Frontal cortex (tissue), 4 donors: ENCODE measurements around the gene AHNAK2. TPM values are rescaled to one million over a fixed set of nuclear protein-coding genes. Genes with fewer than 3 reads are reported as not detected.
"Not testable (repeated sequence)": the region's sequence is repeated elsewhere in the genome, so short reads cannot be mapped to it uniquely, and the experiment has no call there.

Experiments used
- DNase-seq, 2 donors: peaks; one replicate each; pipeline ENCODE4 v3.0.0; 2012; ENCODE audit warnings: low spot score in 2 of 2
- FAIRE-seq: peaks from 2 replicates; lab custom pipeline; 2012; peaks lifted over from hg19 to GRCh38; lab: Jason Lieb, UNC
- total RNA-seq: library from RNA; depleted of rRNA; stranded (reverse); fragments of >200 nt; gene quantifications from one replicate; pipeline ENCODE4 v1.2.3, GENCODE V29; 2014
- donor health status: control.
- donor health status: control.
- donor health status: control.

AHNAK2 gene
- total RNA-seq, 1 donor from 2014 or later, result 20.0 TPM

DNA sequence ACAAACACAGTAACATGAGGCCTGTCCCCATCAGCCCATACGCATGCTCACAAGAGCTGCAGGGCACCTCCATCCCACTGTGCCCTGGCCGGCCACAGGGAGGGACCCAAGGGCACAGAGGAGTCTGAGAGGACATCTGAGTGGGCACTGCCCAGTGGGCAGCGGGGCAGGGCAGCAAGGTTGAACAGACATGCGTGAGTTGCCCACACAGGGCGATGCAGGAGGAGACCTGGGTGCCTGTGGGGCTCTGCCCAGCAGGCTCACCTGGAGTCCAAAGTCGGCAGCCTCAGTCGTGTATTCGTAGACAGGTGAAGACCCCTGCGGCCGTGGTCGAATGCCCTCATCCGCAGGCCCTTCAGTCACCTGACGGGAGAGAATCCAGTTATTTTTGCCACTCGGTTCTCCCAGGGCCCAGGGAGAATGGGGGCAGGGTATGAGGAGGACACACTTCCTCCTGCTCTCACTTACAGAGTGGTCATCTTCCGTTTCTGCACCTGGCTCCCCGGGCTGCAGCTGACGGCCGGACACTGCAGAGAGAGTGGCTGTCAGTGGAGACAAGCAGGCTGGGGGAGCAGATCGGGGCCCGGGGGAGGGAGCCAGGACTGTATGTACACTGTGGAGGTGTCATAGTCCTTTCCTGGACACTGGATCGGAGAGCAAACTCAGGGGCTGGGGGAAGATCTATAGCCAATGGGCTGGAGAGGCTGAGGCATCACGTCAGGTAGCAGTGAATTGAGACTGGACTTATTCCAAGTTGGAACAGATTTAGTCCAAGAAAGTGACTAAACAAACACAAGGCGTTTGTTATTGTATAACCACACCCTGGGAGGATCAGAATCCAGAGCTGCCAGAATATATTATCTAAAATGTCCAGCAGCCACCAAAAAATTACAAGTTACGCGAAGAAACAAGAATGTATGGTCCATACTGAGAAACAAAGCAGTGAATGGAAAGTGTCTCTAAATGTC lies 20.7 kb downstream of the AHNAK2 start:
- DNase-seq, result no peak
- no peak for FAIRE-seq

DNA sequence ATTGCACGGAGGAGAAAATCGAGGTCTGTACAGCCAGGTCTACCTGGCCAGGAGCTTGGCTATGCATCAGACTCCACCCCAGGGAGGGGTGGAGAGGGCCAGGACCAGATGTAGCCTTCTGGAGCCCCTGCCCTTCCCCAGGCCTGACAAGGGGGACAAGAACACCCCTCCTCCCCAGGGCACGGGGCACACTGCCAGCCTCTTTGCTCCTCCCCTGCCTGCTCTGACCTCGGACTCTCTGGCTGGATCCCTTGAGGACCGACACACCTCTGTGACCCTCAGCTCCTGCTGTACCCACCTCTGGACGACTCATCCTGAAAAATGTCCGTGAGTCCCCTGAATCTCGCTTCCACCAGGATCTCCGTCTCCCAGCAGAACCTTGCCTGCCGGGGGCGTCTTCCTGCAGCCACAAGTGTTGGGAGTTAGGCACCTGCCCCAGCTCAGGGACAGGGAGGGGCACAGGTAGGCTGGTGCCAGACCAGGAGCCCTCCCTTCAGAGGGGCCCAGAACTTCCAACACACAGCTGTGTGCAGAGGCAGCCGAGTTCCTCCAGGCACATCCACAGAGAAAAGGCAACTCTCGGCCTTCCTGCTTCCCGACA lies 21.8 kb downstream of the AHNAK2 start:
- FAIRE-seq, result no peak

DNA sequence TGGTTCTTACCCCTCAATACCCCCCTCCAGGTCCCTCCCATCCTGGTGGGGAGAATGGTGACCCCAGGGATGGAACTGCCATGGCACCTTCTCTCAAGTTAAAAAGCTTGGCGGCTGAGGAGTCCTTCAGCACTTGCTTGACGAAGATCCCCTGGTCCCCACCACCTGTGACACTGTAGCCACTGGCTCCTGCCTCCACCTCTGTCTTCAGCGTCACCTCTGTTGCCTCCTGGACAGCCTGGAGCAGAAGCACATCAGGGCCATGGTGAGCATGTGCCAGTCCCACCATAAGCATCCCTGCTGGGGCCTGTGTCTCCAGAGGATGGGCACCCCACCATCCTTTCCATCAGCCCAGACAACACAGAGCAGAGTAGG lies 22.8 kb downstream of the AHNAK2 start:
- FAIRE-seq, result no peak
- no peak for DNase-seq

More for the DNA sequence above, 21.8 kb downstream of the AHNAK2 start:
- no peak for DNase-seq

DNA sequence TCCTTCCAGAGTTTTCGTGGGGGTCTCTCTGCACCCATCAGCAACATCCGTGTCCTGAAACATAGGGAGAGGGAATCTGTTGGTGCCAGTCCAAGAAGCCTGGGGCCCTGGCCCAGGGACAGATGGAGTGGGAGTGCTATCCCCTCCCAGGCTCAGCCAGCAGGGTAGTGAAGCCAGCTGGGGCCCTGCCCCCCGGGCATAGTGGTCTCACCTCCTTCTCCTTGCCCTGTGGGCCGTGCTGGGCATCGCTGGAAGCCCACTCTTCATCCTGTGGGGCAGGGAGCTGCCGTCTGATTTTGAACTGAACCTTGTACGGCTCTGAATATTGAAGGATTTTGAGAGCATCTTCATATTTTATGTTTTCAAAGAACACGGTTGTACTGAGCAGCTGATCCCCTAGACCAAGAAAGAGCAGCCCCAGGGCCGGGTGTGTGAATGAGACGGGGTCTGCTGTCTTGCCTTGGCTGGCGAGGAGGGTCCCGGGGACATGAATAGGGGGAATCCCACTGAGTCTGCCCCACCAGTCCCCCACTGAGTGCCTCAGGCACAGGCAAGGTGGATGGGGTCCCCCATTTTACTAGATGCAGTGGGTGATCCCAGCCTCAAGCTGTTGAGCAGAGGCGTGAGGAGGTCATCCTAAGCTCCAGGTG lies 23.3 kb downstream of the AHNAK2 start:
- DNase-seq (no peak), FAIRE-seq (no peak)

DNA sequence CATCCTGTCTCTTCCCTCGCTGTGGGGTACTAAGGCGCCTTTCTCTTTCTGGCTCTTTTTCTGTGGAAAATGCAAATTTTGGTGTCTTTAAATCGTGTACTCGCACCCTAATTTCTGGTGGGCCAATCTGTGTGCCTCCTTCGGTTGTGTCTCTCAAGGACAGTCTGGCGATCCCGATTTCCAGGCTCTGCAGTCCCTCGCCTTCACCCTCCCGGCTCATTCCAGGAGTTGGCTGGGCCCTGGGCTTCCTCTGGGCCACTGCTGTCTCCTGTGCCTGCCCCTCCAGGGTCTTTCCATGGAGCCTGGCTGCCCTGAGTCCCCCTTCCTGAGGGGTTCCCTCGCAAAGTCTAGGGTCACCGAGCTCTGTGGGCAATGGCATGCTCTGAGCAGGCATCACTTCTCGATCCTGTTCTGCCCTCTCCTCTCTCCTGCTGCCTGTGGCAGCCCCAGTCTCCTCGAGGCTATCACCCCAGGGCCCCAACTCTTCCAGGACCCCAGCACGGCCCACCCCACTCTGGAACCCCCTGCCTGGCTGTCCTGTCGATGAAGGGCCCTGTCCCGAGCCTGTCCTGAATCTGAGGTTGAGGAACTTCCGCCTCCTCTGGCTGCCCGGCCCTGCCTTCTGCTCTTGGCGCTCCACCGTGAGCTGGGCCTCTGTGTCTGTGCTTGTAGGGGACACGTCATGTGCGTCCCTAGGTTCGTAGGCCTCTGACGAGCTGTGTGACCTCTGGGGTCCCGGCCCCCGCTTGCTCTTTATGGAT lies 24.1 kb downstream of the AHNAK2 start:
- FAIRE-seq, result no peak
- no peak for DNase-seq

DNA sequence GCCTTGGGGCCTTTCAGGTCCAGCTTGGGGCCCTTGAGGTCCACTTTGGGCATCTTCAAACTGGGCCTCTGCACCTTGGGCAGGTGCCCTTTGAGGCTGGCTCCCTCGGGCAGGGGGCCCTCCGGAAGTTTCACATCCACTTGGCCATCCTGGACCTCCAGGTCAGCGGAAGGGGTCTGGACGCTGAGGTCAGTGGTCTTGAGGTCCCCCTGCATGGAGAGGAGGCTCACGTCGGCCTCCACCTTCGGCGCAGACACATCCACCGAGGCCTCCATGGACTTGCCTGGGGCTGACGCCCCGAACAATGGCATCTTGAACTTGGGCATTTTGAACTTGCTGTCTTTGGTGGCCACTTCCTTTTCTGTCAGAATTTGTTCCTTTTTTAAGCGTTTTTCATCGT lies 25.1 kb downstream of the AHNAK2 start:
- FAIRE-seq (no peak), DNase-seq (no peak)

DNA sequence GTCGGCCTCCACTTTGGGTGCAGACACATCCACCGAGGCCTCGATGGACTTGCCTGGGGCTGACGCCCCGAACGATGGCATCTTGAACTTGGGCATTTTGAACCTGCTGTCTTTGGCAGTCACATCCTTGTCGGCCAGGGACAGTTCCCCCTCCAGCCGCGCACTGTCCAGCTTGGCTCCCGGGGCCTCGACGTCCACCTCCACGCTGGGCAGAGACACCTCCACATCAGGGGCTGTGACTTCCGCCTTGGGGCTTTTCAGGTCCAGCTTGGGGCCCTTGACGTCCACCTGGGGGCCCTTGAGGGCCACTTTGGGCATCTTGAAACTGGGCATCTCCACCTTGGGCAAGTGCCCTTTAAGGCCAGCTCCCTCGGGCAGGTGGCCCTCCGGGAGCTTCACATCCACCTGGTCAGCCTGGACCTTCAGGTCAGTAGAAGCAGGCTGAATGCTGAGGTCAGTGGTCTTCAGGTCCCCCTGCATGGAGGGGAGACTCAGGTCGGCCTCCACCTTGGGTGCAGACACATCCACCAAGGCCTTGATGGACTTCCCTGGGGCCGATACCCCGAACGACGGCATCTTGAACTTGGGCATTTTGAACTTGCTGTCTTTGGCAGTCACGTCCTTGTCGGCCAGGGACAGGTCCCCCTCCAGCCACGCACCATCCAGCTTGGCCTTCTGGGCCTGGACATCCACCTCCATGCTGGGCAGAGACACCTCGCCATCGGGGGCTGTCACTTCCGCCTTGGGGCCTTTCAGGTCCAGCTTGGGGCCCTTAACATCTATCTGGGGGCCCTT lies 26.1 kb downstream of the AHNAK2 start:
- not testable (repeated sequence) for FAIRE-seq, DNase-seq

DNA sequence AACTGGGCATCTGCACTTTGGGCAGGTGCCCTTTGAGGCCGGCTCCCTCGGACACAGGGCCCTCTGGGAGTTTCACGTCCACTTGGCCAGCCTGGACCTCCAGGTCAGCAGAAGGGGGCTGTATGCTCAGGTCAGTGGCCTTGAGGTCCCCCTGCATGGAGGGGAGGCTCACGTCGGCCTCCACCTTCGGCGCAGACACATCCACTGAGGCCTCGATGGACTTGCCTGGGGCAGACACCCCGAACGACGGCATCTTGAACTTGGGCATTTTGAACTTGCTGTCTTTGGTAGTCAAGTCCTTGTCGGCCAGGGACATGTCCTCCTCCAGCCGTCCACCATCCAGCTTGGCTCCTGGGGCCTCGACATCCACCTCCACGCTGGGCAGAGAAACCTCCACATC lies 27.5 kb downstream of the AHNAK2 start:
- not testable (repeated sequence) for FAIRE-seq, DNase-seq

DNA sequence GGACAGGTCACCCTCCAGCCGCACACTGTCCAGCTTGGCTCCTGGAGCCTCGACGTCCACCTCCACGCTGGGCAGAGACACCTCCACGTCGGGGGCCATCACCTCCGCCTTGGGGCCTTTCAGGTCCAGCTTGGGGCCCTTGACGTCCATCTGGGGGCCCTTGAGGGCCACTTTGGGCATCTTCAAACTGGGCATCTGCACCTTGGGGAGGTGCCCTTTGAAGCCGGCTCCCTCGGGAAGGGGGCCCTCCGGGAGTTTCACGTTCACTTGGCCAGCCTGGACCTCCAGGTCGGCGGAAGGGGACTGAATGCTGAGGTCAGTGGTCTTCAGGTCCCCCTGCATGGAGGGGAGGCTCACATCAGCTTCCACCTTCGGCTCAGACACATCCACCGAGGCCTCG lies 28.2 kb downstream of the AHNAK2 start:
- FAIRE-seq (no peak), DNase-seq (no peak)

DNA sequence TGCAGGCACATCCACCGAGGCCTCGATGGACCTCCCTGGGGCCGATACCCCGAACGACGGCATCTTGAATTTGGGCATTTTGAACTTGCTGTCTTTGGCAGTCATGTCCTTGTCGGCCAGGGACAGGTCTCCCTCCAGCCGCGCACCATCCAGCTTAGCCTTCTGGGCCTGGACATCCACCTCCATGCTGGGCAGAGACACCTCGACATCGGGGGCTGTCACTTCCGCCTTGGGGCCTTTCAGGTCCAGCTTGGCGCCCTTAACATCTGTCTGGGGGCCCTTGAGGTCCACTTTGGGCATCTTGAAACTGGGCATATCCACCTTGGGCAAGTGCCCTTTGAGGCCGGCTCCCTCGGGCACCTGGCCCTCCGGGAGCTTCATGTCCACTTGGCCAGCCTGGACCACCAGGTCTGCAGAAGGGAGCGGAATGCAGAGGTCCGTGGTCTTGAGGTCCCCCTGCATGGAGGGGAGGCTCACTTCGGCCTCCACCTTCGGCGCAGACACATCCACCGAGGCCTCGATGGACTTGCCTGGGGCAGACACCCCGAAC lies 28.7 kb downstream of the AHNAK2 start:
- not testable (repeated sequence) for DNase-seq, FAIRE-seq

DNA sequence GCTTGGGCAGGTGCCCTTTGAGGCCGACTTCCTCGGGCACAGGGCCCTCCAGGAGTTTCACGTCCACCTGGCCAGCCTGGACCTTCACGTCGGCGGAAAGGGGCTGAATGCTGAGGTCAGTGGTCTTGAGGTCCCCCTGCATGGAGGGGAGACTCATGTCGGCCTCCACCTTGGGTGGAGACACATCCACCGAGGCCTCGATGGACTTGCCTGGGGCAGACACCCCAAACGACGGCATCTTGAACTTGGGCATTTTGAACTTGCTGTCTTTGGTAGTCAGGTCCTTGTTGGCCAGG lies 29.5 kb downstream of the AHNAK2 start:
- DNase-seq, result no peak
- FAIRE-seq, result no peak

DNA sequence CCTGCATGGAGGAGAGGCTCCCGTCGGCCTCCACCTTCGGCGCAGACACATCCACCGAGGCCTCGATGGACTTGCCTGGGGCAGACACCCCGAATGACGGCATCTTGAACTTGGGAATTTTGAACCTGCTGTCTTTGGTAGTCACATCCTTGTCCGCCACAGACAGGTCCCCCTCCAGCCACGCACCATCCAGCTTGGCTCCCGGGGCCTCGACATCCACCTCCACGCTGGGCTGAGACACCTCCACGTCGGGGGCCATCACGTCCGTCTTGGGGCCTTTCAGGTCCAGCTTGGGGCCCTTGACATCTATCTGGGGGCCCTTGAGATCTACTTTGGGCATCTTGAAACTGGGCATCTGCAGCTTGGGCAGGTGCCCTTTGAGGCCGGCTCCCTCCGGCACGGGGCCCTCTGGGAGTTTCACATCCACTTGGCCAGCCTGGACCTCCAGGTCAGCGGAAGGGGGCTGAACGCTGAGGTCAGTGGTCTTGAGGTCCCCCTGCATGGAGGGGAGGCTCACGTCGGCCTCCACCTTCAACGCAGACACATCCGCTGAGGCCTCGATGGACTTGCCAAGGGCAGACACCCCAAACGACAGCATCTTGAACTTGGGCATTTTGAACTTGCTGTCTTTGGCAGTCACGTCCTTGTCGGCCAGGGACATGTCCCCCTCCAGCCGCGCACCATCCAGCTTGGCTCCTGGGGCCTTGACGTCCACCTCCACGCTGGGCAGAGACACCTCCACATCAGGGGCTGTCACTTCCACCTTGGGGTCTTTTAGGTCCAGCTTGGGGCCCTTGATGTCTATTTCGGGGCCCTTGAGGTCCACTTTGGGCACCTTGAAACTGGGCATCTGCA lies 30.1 kb downstream of the AHNAK2 start:
- not testable (repeated sequence) for DNase-seq, FAIRE-seq

DNA sequence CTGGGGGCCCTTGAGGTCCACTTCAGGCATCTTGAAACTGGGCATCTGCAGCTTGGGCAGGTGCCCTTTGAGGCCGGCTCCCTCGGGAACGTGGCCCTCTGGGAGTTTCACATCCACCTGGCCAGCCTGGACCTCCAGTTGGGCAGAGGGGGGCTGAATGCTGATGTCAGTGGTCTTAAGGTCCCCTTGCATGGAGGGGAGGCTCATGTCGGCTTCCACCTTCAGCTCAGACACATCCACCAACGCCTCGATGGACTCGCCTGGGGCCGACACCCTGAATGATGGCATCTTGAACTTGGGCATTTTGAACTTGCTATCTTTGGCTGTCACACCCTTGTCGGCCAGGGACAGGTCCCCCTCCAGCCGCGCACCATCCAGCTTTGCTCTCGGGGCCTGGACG lies 31.0 kb downstream of the AHNAK2 start:
- not testable (repeated sequence) for DNase-seq, FAIRE-seq

DNA sequence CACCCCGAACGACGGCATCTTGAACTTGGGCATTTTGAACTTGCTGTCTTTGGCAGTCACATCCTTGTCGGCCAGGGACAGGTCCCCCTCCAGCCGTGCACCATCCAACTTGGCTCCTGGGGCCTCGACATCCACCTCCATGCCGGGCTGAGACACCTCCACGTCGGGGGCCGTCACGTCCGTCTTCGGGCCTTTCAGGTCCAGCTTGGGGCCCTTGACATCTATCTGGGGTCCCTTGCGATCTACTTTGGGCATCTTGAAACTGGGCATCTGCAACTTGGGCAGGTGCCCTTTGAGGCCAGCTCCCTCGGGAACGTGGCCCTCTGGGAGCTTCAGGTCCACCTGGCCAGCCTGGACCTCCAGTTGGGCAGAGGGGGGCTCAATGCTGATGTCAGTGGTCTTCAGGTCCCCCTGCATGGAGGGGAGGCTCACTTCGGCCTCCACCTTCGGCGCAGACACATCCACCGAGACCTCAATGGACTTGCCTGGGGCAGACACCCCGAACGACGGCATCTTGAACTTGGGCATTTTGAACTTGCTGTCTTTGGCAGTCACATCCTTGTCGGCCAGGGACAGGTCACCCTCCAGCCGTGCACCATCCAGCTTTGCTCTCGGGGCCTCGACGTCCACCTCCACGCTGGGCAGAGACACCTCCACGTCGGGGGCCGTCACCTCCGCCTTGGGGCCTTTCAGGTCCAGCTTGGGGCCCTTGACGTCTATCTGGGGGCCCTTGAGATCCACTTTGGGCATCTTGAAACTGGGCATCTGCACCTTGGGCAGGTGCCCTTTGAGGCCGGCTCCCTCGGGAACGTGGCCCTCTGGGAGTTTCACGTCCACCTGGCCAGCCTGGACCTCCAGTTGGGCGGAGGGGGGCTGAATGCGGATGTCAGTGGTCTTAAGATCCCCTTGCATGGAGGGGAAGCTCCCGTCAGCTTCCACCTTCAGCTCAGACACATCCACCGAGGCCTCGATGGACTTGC lies 31.9 kb downstream of the AHNAK2 start:
- not testable (repeated sequence) for FAIRE-seq, DNase-seq

DNA sequence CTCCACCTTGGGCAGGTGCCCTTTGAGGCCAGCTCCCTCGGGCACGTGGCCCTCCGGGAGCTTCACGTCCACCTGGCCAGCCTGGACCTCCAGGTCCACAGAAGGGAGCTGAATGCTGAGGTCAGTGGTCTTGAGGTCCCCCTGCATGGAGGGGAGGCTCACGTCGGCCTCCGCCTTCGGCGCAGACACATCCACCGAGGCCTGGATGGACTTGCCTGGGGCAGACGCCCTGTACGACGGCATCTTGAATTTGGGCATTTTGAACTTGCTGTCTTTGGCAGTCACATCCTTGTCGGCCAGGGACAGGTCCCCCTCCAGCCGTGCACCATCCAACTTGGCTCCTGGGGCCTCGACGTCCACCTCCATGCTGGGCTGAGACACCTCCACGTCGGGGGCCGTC lies 32.9 kb downstream of the AHNAK2 start:
- DNase-seq, FAIRE-seq: not testable (repeated sequence)

DNA sequence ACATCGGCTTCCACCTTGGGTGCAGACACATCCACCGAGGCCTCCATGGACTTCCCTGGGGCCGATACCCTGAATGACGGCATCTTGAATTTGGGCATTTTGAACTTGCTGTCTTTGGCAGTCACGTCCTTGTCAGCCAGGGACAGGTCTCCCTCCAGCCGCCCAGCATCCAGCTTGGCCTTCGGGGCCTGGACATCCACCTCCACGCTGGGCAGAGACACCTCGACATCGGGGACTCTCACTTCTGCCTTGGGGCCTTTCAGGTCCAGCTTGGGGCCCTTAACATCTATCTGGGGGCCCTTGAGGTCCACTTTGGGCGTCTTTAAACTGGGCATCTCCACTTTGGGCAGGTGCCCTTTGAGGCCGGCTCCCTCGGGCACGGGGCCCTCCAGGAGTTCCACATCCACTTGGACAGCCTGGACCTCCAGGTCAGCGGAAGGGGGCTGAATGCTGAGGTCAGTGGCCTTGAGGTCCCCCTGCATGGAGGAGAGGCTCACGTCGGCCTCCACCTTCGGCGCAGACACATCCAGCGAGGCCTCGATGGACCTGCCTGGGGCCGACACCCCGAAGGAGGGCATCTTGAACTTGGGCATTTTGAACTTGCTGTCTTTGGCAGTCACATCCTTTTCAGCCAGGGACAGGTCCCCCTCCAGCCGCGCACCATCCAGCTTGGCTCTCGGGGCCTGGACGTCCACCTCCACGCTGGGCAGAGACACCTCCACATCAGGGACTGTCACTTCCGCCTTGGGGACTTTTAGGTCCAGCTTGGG lies 33.6 kb downstream of the AHNAK2 start:
- not testable (repeated sequence) for FAIRE-seq, DNase-seq
